Measurements from ENCODE around the gene ANKH. TPM values are rescaled to one million over a fixed set of nuclear protein-coding genes. Genes with fewer than 3 reads are reported as not detected.

ANKH gene
- total and polyA plus RNA-seq, 10 of the 15 experiments (the other 5 are each of a cell fraction or from before 2014, with no cell fraction given) = 2.1 to 43.9 (median 14.4) TPM

DNA sequence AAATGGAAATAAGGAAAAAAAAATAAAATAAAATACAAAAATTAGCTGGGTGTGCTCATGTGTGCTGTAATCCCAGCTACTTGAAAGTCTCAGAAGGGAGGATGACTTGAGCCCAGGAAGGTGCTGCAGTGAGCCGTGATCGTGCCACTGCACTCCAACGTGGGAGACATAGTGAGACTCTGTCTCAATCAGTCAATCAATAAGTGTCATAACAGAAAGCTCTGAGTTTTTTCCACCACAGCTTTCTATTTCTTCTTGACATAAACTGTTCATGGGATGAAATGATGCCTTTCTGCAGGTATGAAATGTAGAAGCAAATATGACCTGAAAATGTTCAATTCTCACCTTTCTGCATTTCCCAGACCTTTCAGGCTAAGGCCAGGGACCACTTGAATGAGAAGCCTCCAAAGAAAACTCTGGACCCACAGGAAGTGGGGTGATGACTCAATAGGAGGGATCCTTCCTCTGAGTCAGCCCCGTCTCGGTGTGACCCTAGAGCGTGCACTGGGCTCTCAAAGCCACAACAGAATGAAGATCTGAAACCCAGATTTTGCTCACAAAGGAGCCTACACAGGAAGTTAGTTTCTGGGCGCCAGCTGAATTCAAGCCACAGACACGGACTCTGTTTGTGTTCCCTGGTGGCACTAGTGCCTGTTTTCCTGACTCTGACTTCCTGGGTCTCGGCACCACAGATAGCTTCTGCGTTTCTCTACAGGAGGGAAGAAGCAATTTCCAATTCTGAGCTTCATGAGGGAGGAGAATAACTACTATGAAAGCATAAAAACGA, 62.0 kb downstream of the ANKH start (continued):
- TF ChIP-seq MTA3 (IDR thresholded peaks at IDR 0.05; ENCODE audit: borderline replicate concordance, low read length) = peak; percentile 88; the same call in 1 of the 2 replicates
- no peak for TF ChIP-seq STAT1 (conservative IDR thresholded peaks at IDR 0.05)
- peak; percentile 90 for TF ChIP-seq PKNOX1 (IDR thresholded peaks at IDR 0.05)
- peak; percentile 71 for TF ChIP-seq MEF2A (IDR thresholded peaks at IDR 0.05; ENCODE audit: insufficient read depth, low read depth, low read length)
- TF ChIP-seq, protein P1, sequence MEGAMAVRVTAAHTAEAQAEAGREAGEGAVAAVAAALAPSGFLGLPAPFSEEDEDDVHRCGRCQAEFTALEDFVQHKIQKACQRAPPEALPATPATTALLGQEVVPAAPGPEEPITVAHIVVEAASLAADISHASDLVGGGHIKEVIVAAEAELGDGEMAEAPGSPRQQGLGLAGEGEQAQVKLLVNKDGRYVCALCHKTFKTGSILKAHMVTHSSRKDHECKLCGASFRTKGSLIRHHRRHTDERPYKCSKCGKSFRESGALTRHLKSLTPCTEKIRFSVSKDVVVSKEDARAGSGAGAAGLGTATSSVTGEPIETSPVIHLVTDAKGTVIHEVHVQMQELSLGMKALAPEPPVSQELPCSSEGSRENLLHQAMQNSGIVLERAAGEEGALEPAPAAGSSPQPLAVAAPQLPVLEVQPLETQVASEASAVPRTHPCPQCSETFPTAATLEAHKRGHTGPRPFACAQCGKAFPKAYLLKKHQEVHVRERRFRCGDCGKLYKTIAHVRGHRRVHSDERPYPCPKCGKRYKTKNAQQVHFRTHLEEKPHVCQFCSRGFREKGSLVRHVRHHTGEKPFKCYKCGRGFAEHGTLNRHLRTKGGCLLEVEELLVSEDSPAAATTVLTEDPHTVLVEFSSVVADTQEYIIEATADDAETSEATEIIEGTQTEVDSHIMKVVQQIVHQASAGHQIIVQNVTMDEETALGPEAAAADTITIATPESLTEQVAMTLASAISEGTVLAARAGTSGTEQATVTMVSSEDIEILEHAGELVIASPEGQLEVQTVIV (IDR thresholded peaks at IDR 0.05; ENCODE audit: borderline replicate concordance, partially characterized antibody) = no peak
- TF ChIP-seq, protein P2, sequence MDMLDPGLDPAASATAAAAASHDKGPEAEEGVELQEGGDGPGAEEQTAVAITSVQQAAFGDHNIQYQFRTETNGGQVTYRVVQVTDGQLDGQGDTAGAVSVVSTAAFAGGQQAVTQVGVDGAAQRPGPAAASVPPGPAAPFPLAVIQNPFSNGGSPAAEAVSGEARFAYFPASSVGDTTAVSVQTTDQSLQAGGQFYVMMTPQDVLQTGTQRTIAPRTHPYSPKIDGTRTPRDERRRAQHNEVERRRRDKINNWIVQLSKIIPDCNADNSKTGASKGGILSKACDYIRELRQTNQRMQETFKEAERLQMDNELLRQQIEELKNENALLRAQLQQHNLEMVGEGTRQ (IDR thresholded peaks at IDR 0.05; ENCODE audit: borderline replicate concordance, low read depth, low read length) = no peak
- TF ChIP-seq PAX8 (IDR thresholded peaks at IDR 0.05) = no peak
- TF ChIP-seq POU2F2 (IDR thresholded peaks at IDR 0.05; ENCODE audit: borderline replicate concordance, low read depth, low read length) = peak; percentile 87
- peak; percentile 96 for TF ChIP-seq JUNB (IDR thresholded peaks at IDR 0.05)
- TF ChIP-seq CBX5 (IDR thresholded peaks at IDR 0.05; ENCODE audit: low read depth) = peak; percentile 59; the same call in 1 of the 2 replicates
- TF ChIP-seq RFX5 (IDR thresholded peaks at IDR 0.05; ENCODE audit: low read depth, low read length) = no peak
- peak; percentile 92; the same call in 1 of the 2 replicates for TF ChIP-seq BACH1 (IDR thresholded peaks at IDR 0.05; ENCODE audit: borderline replicate concordance)
- peak; percentile 93 for TF ChIP-seq ATF2 (IDR thresholded peaks at IDR 0.05; ENCODE audit: low read length)
- TF ChIP-seq ZBTB4 (CRISPR knock-in tag; IDR thresholded peaks at IDR 0.05) = no peak
- peak; percentile 92 to 96 for TF ChIP-seq EP300 (IDR thresholded peaks at IDR 0.05; ENCODE audit: borderline replicate concordance in 1 of 2, control insufficient read depth in 1 of 2, low read depth in 2 of 2, low read length in 2 of 2)
- TF ChIP-seq NBN (IDR thresholded peaks at IDR 0.05) = peak; percentile 78
- TF ChIP-seq, protein P3, sequence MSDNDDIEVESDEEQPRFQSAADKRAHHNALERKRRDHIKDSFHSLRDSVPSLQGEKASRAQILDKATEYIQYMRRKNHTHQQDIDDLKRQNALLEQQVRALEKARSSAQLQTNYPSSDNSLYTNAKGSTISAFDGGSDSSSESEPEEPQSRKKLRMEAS (IDR thresholded peaks at IDR 0.05; ENCODE audit: low read depth, low read length) = 0 out of 2 replicates have a peak, but pooled peaks have one; percentile 27
- no peak for TF ChIP-seq FOS (IDR thresholded peaks at IDR 0.05; ENCODE audit: borderline replicate concordance, extremely low read depth, insufficient read length)
- peak; percentile 86 for TF ChIP-seq ATF7 (IDR thresholded peaks at IDR 0.05; ENCODE audit: low read depth)
- no peak for TF ChIP-seq SIX5 (IDR thresholded peaks at IDR 0.05; ENCODE audit: low read depth, low read length, severe bottlenecking)

All from GM12878 (cell line).